SIG-M5 treated with dmso at 0.1 percent for 504 hours (cell line): Measurements from ENCODE around the gene ARPC5.

Experiments used
- DNase-seq: peaks from one replicate; lab custom pipeline; 2025; ENCODE audit not compliant: unreplicated experiment; lab: John Stamatoyannopoulos, UW

Gene ARPC5

DNA sequence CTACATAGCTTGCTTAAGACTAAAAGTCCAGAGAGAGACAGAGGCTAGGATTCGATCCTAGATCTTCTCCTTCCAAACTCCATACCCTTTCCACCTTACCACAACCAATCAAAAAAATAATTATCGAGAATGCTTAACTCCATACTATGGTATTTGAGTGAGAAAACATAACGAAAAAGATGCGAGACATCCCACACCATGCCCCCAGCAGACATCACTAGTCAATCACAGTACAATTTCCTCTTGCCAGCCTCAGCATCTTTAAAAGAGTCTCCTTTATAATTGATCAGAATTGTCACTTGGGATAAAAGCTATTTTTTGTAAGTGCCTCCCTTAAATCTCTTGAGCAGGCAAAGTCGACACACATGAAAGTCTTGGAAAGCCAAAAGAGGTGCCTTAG, 46.2 kb downstream of the ARPC5 start:
- no peak for DNase-seq

GRCh38 chr1:183588827-183589226, 46.8 kb downstream of the ARPC5 start:
- DNase-seq, result no peak

DNA sequence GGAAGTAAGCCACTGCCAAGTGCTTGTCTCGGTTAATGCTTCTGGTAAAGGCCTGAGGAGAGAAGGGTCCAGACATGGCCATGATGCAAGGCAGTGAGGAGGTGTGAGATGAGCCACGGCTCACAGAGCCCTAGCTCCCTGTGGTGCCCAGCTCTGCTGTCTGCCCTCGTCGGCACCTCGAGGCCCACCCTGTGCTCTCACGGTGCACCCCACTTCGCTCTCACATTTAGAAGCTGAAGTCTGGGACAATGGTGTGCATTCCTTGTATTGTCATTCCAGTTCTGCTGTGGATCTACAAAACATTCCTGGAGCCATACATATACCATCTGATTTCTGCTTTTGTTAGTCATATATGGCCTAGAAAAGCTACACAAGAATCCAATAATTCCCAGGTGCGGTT, 48.7 kb downstream of the ARPC5 start:
- no peak for DNase-seq

GRCh38 chr1:183586455-183586854, 49.1 kb downstream of the ARPC5 start:
- DNase-seq, result no peak

GRCh38 chr1:183585038-183585437, 50.5 kb downstream of the ARPC5 start:
- DNase-seq, result peak; percentile 27

- no peak for DNase-seq
Measured at GRCh38 chr1:183584147-183584546, 51.4 kb downstream of the ARPC5 start.

DNA sequence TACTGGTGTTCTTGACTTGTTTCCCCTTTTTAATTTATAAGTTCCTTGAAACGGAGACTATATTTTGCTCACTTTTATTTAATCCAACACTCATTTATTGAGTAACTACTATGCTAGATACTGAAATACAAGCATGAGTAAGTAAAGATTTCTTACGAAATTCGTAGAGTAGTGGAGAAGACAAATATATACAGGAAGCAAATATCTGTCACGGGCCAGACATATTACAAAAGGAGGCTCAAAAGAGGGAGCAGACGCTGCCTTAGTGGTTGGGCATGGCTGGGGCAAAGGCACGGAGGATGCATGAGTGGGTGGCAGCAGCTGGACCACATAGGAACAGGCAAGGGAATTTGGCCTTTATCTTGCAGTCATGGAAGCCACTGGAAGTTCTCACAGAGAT, 52.1 kb downstream of the ARPC5 start:
- peak; percentile 98 for DNase-seq

DNA sequence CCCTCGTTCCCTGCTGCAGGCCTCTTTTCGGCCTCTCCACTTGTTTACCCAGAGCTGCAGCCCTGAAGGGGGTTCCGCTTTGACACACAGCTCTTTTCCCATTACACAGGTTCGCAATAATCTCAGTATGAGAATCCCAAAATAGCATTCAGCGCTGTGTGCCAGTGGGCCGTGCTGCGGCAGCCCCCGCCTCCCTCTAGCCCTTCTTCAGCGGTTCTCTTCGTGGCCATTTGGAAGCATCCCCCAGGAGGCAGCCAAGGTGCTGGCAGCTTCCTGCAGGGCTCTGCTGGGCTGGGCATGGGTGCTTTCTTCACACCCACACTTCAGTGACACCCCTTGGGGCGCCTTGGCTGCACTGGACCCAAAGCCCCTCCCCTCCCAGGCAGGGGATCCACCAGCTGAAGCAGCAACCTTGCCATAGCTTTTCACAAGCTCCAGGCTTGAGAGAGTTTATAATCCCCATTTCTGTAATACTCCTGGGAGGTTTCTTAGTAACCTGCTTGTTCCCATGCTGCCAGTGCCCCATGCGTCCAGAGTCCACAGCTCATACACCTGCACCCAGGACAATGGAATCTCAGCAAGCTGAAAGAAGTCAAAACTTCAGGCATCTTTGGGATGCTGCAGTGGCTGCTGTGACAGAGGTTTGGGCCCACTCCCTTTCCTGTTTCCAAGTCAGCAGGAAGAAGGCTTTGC, 53.4 kb downstream of the ARPC5 start:
- no peak for DNase-seq

DNA sequence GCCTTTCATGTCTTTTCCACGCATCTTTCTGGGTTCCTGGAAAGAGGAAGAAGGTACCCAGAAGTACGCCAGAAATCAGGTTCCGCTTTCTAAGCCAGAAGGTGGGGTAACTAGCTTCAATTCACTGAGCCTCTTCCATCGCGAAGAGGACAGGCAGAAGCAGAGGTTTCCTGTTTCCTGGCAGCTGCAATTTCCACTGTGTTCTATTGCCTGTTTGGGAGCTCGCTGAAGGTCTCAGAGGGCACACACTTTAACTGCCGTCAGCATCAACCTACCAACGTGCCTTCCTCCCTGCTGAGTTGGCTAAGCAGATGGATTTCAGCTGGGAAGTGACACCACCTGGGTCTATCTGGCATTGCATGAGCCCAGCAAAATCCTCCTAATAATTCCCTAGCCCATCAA, 55.3 kb downstream of the ARPC5 start:
- DNase-seq, result peak; percentile 99

- DNase-seq, result no peak
Measured at GRCh38 chr1:183578856-183579255, 56.7 kb downstream of the ARPC5 start.

DNA sequence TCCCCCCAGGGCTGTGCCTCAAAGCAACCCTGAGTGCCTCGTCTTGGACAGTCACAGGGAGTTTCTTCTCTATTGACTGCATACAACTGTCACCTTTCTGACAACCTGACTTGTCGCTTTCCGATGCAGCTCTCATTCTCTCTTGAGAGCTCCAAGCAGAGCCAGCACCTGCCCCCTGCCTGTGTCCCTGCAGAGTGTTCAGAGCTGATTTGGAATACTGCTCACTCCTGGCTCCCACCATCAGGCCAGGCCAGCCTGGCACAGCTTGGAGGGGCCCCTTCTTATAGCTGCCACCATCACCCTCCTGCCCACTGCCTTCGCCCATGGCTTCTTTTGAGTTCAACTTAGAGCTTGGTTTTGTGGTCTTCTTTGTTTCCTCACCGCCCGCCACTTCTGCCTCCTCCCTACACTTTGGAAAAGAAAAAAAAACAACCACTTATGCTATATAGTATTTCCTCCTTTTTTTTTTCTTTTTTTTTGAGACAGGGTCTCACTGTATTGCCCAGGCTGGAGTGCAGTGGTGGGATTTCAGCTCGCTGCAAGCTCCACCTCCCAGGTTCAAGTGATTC, 57.6 kb downstream of the ARPC5 start:
- DNase-seq, result no peak

DNA sequence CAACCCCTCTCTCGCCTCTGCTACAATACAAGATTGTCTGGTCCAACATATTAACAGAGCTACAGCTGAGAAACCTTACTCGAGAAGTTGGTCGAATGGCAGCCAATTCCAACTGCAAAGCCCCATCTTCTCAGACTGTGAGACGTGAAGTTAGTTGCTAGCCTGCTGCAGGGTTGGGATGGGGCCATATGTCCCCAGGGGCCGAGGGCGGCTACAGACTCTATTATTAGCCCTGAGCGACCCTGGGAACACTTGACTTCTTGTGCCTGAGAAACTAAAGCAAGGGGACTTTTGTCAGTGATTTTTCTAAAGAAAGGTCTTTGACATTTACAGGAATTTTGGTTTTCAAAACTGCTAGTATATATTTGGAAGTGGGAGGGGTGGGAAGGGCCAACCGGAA, 59.0 kb downstream of the ARPC5 start:
- DNase-seq, result no peak

- DNase-seq, result no peak
Measured at GRCh38 chr1:183575606-183576005, 60.0 kb downstream of the ARPC5 start.

DNA sequence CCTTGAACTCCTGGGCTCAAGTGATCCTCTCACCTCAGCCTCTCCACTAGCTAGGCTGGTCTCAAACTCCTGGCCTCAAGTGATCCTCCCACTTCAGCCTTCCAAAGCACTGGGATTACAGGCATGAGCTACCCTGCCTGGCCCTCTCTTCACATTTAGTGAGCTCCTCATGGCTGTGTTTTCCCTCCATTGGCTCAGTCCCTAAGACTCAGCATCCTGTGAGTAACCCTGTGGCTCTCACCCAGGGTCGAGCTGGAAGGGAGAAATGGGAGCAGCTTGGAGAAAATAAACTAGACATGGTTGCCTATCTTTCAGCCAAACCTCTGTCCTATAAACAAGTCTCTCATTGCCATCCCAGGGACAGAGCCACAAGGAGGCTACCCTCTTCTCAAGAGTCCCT, 62.9 kb downstream of the ARPC5 start:
- no peak for DNase-seq

- DNase-seq, result no peak
Measured at GRCh38 chr1:183571678-183572268, 63.8 kb downstream of the ARPC5 start.
